HCT116 (cell line): ENCODE data around the gene HOXD3. TPM values are rescaled to one million over a fixed set of nuclear protein-coding genes. Genes with fewer than 3 reads are reported as not detected.

Source experiments
- ATAC-seq: fragments of 200-7000 bp; cut with Tn5 transposase; 2 replicates; pipeline ENCODE4 v1.9.1; 2020; ENCODE audit warnings: mild to moderate bottlenecking, moderate library complexity
- BruUV-seq: library from RNA; stranded (reverse); fragments of 400-500 nt; replicated peaks from 2 replicates; lab custom pipeline; 2021; lab: Mats Ljungman, UMichigan
- CTCF ChIA-PET: fragments of 300-600 bp; sonication (Branson Sonifier 250); formaldehyde crosslinking; loops from one replicate; lab custom pipeline; 2021; ENCODE audit warnings: antibody characterized with exemption; lab: Charles Lee
- POLR2A ChIA-PET: fragments of 300-600, 350-600 bp; sonication (Branson Sonifier 250); formaldehyde crosslinking; loops from one replicate; lab custom pipeline; 2021; ENCODE audit warnings: antibody characterized with exemption; lab: Charles Lee
- RAD21 ChIA-PET, 2 experiments: fragments of 300-600 bp; sonication (Branson Sonifier 250); formaldehyde crosslinking; loops; one replicate each; lab custom pipeline; 2023; ENCODE audit warnings: low total read pairs in 2 of 2; ENCODE audit not compliant: uncharacterized antibody in 2 of 2, unreplicated experiment in 2 of 2, low non-redundant PET in 1 of 2; lab: Charles Lee
- DNase-seq: peaks from one replicate; pipeline ENCODE4 v3.0.0-alpha.2; 2010; ENCODE audit warnings: low read depth, low spot score
- H2AFZ ChIP-seq: fragments of 200-600 bp; shearing (Covaris generic), sonication (generic); 2 replicates; pipeline ENCODE4 v1.6.1; 2017; ENCODE audit warnings: low read depth, mixed run types, mixed read lengths, antibody characterized with exemption, low read length; ENCODE audit not compliant: poor library complexity, severe bottlenecking
- H3K27ac ChIP-seq: 2 replicates; pipeline ENCODE4 v1.5.1; 2012; ENCODE audit warnings: low read depth, low read length
- H3K27me3 ChIP-seq: fragments of 200-600 bp; sonication (generic); 2 replicates; pipeline ENCODE4 v1.6.1; 2016; ENCODE audit warnings: mixed run types, low read length, mixed read lengths; ENCODE audit not compliant: insufficient read depth
- H3K36me3 ChIP-seq, 2 experiments: fragments of 200-500 bp in 1 of 2; fragments of 200-600 bp in 1 of 2; sonication (Bioruptor generic) in 1 of 2; sonication (generic) in 1 of 2; 2 replicates each; pipeline versions ENCODE4 v1.5.1 to v1.6.1; 2014 to 2016; ENCODE audit warnings: low read length in 2 of 2, inconsistent platforms in 1 of 2, mixed read lengths in 1 of 2, mixed run types in 1 of 2; ENCODE audit not compliant: insufficient read depth in 2 of 2, control insufficient read depth in 1 of 2
- H3K4me1 ChIP-seq, 2 experiments: fragments of 200-600 bp in 1 of 2; sonication (generic) in 1 of 2; 2 replicates each; pipeline versions ENCODE4 v1.5.1 to v1.6.1; 2012 to 2017; ENCODE audit warnings: low read length in 2 of 2, inconsistent platforms in 1 of 2, mild to moderate bottlenecking in 1 of 2, mixed read lengths in 1 of 2, mixed run types in 1 of 2, moderate library complexity in 1 of 2; ENCODE audit not compliant: insufficient read depth in 2 of 2, control insufficient read depth in 1 of 2
- H3K4me2 ChIP-seq: fragments of 200-600 bp; sonication (generic); 2 replicates; pipeline ENCODE4 v1.6.1; 2017; ENCODE audit warnings: mixed run types, low read length, mixed read lengths
- H3K4me3 ChIP-seq, 2 experiments: fragments of 200-600 bp in 1 of 2; sonication (generic) in 1 of 2; replicated peaks in 1 of 2; 2 replicates each; pipeline ENCODE4 v1.5.1; 2011 to 2016; ENCODE audit warnings: low read length in 2 of 2, control low read depth in 1 of 2, low read depth in 1 of 2, mild to moderate bottlenecking in 1 of 2, mixed read lengths in 1 of 2, mixed run types in 1 of 2
- H3K79me2 ChIP-seq: fragments of 200-600 bp; sonication (generic); 2 replicates; pipeline ENCODE4 v1.6.1; 2017; ENCODE audit warnings: mild to moderate bottlenecking, mixed run types, low read length, moderate library complexity, mixed read lengths; ENCODE audit not compliant: insufficient read depth
- H3K9ac ChIP-seq: fragments of 200-600 bp; sonication (generic); 2 replicates; pipeline ENCODE4 v1.6.1; 2016; ENCODE audit warnings: low read length, mixed read lengths
- H3K9me2 ChIP-seq: fragments of 200-600 bp; sonication (generic), shearing (Covaris generic); 2 replicates; pipeline ENCODE4 v1.6.1; 2017; ENCODE audit warnings: mixed run types, mild to moderate bottlenecking, moderate library complexity; ENCODE audit not compliant: insufficient read depth
- H3K9me3 ChIP-seq, 2 experiments: fragments of 200-500 bp in 1 of 2; fragments of 200-600 bp in 1 of 2; sonication (Bioruptor generic) in 1 of 2; sonication (generic) in 1 of 2; 2 replicates each; pipeline ENCODE4 v1.6.1; 2014 to 2017; ENCODE audit warnings: low read length in 2 of 2, mixed read lengths in 2 of 2, inconsistent platforms in 1 of 2, low read depth in 1 of 2, mild to moderate bottlenecking in 1 of 2, mixed run types in 1 of 2, moderate library complexity in 1 of 2; ENCODE audit not compliant: control insufficient read depth in 1 of 2, insufficient read depth in 1 of 2
- H4K20me1 ChIP-seq: fragments of 200-600 bp; sonication (generic), shearing (Covaris generic); 2 replicates; pipeline ENCODE4 v1.6.1; 2017; ENCODE audit warnings: mixed run types, mild to moderate bottlenecking, moderate library complexity; ENCODE audit not compliant: insufficient read depth
- ATF3 ChIP-seq: IDR thresholded peaks from 2 replicates; pipeline ENCODE4 v1.6.1; 2012
- CEBPB ChIP-seq: IDR thresholded peaks from 2 replicates; pipeline ENCODE4 v1.6.1; 2012; ENCODE audit warnings: low read depth
- EGR1 ChIP-seq: IDR thresholded peaks from 2 replicates; pipeline ENCODE4 v1.6.1; 2012; ENCODE audit warnings: low read depth
- ELF1 ChIP-seq: IDR thresholded peaks from 2 replicates; pipeline ENCODE4 v1.6.1; 2012; ENCODE audit warnings: low read depth, borderline replicate concordance
- EZH2 ChIP-seq: fragments of 200-600 bp; sonication (generic); IDR thresholded peaks from 2 replicates; pipeline ENCODE4 v1.6.1; 2017; ENCODE audit warnings: antibody characterized with exemption, mixed run types
- EZH2phosphoT487 ChIP-seq: fragments of 200-600 bp; IDR thresholded peaks from 2 replicates; pipeline ENCODE4 v1.6.1; 2018; ENCODE audit warnings: antibody characterized with exemption, borderline replicate concordance
- FOSL1 ChIP-seq: IDR thresholded peaks from 2 replicates; pipeline ENCODE4 v1.6.1; 2012; ENCODE audit warnings: low read depth
- POLR2A ChIP-seq: IDR thresholded peaks from 2 replicates; pipeline ENCODE4 v1.7.0; 2011; ENCODE audit warnings: borderline replicate concordance; ENCODE audit not compliant: insufficient read depth, insufficient read length; ENCODE audit errors: extremely low read depth
- POLR2AphosphoS5 ChIP-seq: IDR thresholded peaks from 2 replicates; pipeline ENCODE4 v1.6.1; 2011; ENCODE audit warnings: mild to moderate bottlenecking, low read depth, low read length, moderate library complexity
- RAD21 ChIP-seq: IDR thresholded peaks from 2 replicates; pipeline ENCODE4 v1.6.1; 2012; ENCODE audit warnings: low read depth, mild to moderate bottlenecking
- SIN3A ChIP-seq: IDR thresholded peaks from 2 replicates; pipeline ENCODE4 v1.6.1; 2012; ENCODE audit warnings: low read depth
- SP1 ChIP-seq: IDR thresholded peaks from 2 replicates; pipeline ENCODE4 v1.6.1; 2012; ENCODE audit warnings: low read depth
- YY1 ChIP-seq: IDR thresholded peaks from 2 replicates; pipeline ENCODE4 v1.6.1; 2011; ENCODE audit warnings: low read length, low read depth, moderate library complexity, mild to moderate bottlenecking; ENCODE audit not compliant: insufficient replicate concordance; ENCODE audit errors: extremely low read depth
- ZFX ChIP-seq: fragments of 450-650 bp; IDR thresholded peaks from 2 replicates; pipeline ENCODE4 v1.6.1; 2017
- ZNF274 ChIP-seq: fragments of 200-500 bp; sonication (Bioruptor generic); IDR thresholded peaks from 2 replicates; pipeline ENCODE4 v1.6.1; 2014; ENCODE audit warnings: mild to moderate bottlenecking, low read depth, low read length, inconsistent platforms
- intact Hi-C: fragments of 100-400 bp; cut with micrococcal nuclease; formaldehyde crosslinking; loops from 2 replicates; pipeline ENCODE4 v1.10.0; 2022
- total RNA-seq: library from RNA; stranded (reverse); gene quantifications from one replicate; pipeline ENCODE4 v1.2.1, GENCODE V29; 2021; ENCODE audit not compliant: unreplicated experiment
- TF ChIP-seq, protein P1 (sequence below): IDR thresholded peaks from 2 replicates; pipeline ENCODE4 v1.6.1; 2012

The HOXD3 gene
- total RNA-seq, 1 experiment from 2014 or later: 1.4 TPM

- H3K9me2 ChIP-seq: no peaks in the 10 kb centered on the region
- no peaks in the 10 kb centered on the region for H4K20me1 ChIP-seq
- H3K27ac ChIP-seq: no peak overlapping the region
- no peak overlapping the region for H2AFZ ChIP-seq
- DNase-seq (no peak), ATAC-seq (no peak)
- no peak overlapping the region for H3K9ac ChIP-seq
- H3K9me3 ChIP-seq: no peaks in the 10 kb centered on the region
- TF ChIP-seq POLR2A (no peak), FOSL1 (no peak)
- no peaks in the 10 kb centered on the region for H3K36me3 ChIP-seq
- no peaks in the 10 kb centered on the region for H3K79me2 ChIP-seq
- no TSS peak for BruUV-seq
- no peaks in the 10 kb centered on the region for H3K4me1 ChIP-seq
- H3K4me2 ChIP-seq: no peak overlapping the region
- H3K27me3 ChIP-seq: no peaks in the 10 kb centered on the region
- ChIA-PET RAD21 (no interaction called here), POLR2A (no interaction called here), CTCF (no interaction called here)
- no peak overlapping the region for H3K4me3 ChIP-seq
- intact Hi-C loops: no loop called here
Observed at GRCh38 chr2:176178038-176178756, 21.1 kb downstream of the HOXD3 start.

- no peaks in the 10 kb centered on the region for H3K4me1 ChIP-seq
- no peak overlapping the region for H3K4me2 ChIP-seq
- ATAC-seq (no peak), DNase-seq (no peak)
- no peaks in the 10 kb centered on the region for H3K9me2 ChIP-seq
- RAD21 ChIA-PET: no interaction called here
- no TSS peak for BruUV-seq
- no peaks in the 10 kb centered on the region for H3K9me3 ChIP-seq
- H3K27ac ChIP-seq: no peak overlapping the region
- no peaks in the 10 kb centered on the region for H4K20me1 ChIP-seq
- no peak for TF ChIP-seq POLR2AphosphoS5
- no peak for TF ChIP-seq EGR1
- TF ChIP-seq ATF3: no peak
- TF ChIP-seq ZNF274: no peak
- no peak for TF ChIP-seq EZH2
- TF ChIP-seq SIN3A: no peak
- TF ChIP-seq POLR2A: no peak
- TF ChIP-seq ZFX: no peak
- no peak for TF ChIP-seq YY1
- TF ChIP-seq, protein P1, sequence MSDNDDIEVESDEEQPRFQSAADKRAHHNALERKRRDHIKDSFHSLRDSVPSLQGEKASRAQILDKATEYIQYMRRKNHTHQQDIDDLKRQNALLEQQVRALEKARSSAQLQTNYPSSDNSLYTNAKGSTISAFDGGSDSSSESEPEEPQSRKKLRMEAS: no peak
- TF ChIP-seq CEBPB: no peak
- no peak for TF ChIP-seq ELF1
- no peak for TF ChIP-seq SP1
- TF ChIP-seq RAD21: no peak
- TF ChIP-seq EZH2phosphoT487: no peak
- TF ChIP-seq FOSL1: no peak
- intact Hi-C loops: no loop called here
- CTCF ChIA-PET: no interaction called here
- POLR2A ChIA-PET: no interaction called here
- H2AFZ ChIP-seq: no peak overlapping the region
- no peak overlapping the region for H3K9ac ChIP-seq
- H3K36me3 ChIP-seq: no peaks in the 10 kb centered on the region
- H3K27me3 ChIP-seq: no peaks in the 10 kb centered on the region
- H3K4me3 ChIP-seq: no peak overlapping the region
- H3K79me2 ChIP-seq: no peaks in the 10 kb centered on the region
Observed at GRCh38 chr2:176178757-176179295, 21.7 kb downstream of the HOXD3 start.
